ENCODE data around the gene DICER1.

DNA sequence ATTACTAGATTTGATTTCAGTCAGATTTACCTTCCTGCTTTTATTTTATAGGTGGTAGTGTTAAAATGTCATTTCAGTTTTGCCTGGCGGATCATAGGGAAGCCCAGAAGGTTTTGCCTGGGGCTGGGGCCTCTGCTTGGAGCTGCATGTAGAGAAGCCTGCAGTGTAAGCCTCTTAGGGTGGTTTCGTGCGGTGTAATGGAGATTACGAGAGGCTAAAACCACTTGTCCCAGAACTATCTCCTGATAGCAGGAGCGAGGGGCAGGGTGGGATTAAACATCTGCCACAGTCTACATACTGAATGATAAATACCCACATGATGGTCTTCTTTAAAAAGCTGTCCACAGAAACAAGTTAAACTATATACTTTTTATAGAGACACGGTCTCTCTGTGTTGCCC, 35.0 kb upstream of the DICER1 start:
- TF ChIP-seq, protein P1, sequence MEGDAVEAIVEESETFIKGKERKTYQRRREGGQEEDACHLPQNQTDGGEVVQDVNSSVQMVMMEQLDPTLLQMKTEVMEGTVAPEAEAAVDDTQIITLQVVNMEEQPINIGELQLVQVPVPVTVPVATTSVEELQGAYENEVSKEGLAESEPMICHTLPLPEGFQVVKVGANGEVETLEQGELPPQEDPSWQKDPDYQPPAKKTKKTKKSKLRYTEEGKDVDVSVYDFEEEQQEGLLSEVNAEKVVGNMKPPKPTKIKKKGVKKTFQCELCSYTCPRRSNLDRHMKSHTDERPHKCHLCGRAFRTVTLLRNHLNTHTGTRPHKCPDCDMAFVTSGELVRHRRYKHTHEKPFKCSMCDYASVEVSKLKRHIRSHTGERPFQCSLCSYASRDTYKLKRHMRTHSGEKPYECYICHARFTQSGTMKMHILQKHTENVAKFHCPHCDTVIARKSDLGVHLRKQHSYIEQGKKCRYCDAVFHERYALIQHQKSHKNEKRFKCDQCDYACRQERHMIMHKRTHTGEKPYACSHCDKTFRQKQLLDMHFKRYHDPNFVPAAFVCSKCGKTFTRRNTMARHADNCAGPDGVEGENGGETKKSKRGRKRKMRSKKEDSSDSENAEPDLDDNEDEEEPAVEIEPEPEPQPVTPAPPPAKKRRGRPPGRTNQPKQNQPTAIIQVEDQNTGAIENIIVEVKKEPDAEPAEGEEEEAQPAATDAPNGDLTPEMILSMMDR (conservative IDR thresholded peaks at IDR 0.05 in 1 of 2, IDR thresholded peaks at IDR 0.05 in 1 of 2; ENCODE audit: extremely low read depth in 1 of 2, insufficient read depth in 1 of 2, low read depth in 1 of 2, low read length in 2 of 2), result no peak
- TF ChIP-seq EZH2 (IDR thresholded peaks at IDR 0.05; ENCODE audit: borderline replicate concordance, low read length), result no peak

All from mammary epithelial cell (primary cell).